Transverse colon (tissue), 4 donors: Measurements from ENCODE around the gene CHRNA9. TPM values are rescaled to one million over a fixed set of nuclear protein-coding genes. Genes with fewer than 3 reads are reported as not detected.

Source experiments
- DNase-seq: peaks from one replicate; pipeline ENCODE4 v3.0.0-alpha.2; 2019
- H3K27ac ChIP-seq, 4 donors: fragments of 200-600 bp; sonication (generic); 2 replicates each; pipeline ENCODE4 v1.5.1; 2016 to 2018; ENCODE audit warnings: inconsistent platforms in 4 of 4
- H3K27me3 ChIP-seq: fragments of 200-600 bp; sonication (generic); 2 replicates; pipeline ENCODE4 v1.5.1; 2017; ENCODE audit warnings: inconsistent platforms
- H3K36me3 ChIP-seq, 4 donors: fragments of 200-600 bp; sonication (generic); 2 replicates each; pipeline ENCODE4 v1.5.1; 2017 to 2019; ENCODE audit warnings: inconsistent platforms in 4 of 4
- H3K4me1 ChIP-seq, 4 donors: fragments of 200-600 bp; sonication (generic); 2 replicates each; pipeline ENCODE4 v1.5.1; 2017 to 2020; ENCODE audit warnings: inconsistent platforms in 4 of 4
- H3K4me3 ChIP-seq, 4 donors: fragments of 200-600 bp; sonication (generic); 1 replicate in 1 of 4; 2 replicates in 3 of 4; pipeline versions ENCODE4 v1.5.1 to v1.6.1; 2017 to 2019; ENCODE audit warnings: inconsistent platforms in 4 of 4
- H3K9me3 ChIP-seq, 2 donors: fragments of 200-600 bp; sonication (generic); 2 replicates each; pipeline ENCODE4 v1.5.1; 2017 to 2019; ENCODE audit warnings: inconsistent platforms in 2 of 2
- CTCF ChIP-seq, 5 experiments: fragments of 200-600 bp in 3 of 5; fragments of 450-650 bp in 2 of 5; sonication (generic) in 3 of 5; IDR thresholded peaks; 1 replicate in 2 of 5; 2 replicates in 3 of 5; pipeline ENCODE4 v1.5.1; 2016 to 2017; ENCODE audit warnings: antibody characterized with exemption in 5 of 5, inconsistent platforms in 3 of 5, mild to moderate bottlenecking in 2 of 5, moderate library complexity in 1 of 5
- EP300 ChIP-seq: sonication (generic); formaldehyde crosslinking; IDR thresholded peaks from one replicate; pipeline ENCODE4 v1.6.1; 2017; ENCODE audit warnings: antibody characterized with exemption, low read depth
- POLR2A ChIP-seq: fragments of 450-650 bp; IDR thresholded peaks from one replicate; pipeline ENCODE4 v1.6.1; 2016; ENCODE audit warnings: antibody characterized with exemption, mild to moderate bottlenecking, moderate library complexity
- POLR2AphosphoS5 ChIP-seq, 3 donors: sonication (generic); formaldehyde crosslinking; IDR thresholded peaks; one replicate each; pipeline ENCODE4 v1.6.1; 2016; ENCODE audit warnings: antibody characterized with exemption in 3 of 3
- WGBS, 2 donors: methylation state at CpG; one replicate each; pipeline ENCODE4 v1.1.5; 2018; ENCODE audit warnings: low coverage in 1 of 2; 5-methylcytosine and 5-hydroxymethylcytosine counted together
- in situ Hi-C, 4 donors: fragments of 200-750 bp; cut with MboI; loops; one replicate each; pipeline versions ENCODE4 v1.15.0 to v1.15.1; 2017; ENCODE audit warnings: low sequenced_read_pairs in 3 of 4, low pct_ligation_motif_present in 1 of 4, low pct_unique_long_range_greater_than_20kb in 1 of 4
- intact Hi-C: fragments of 100-400 bp; cut with DNase I; formaldehyde crosslinking; loops from one replicate; pipeline ENCODE4 v1.15.1; 2023; ENCODE audit warnings: low total_unique reads
- total RNA-seq, 4 donors: library from RNA; depleted of rRNA; stranded (reverse); fragments of >200 nt; gene quantifications; one replicate each; pipeline ENCODE4 v1.1.0, GENCODE V29; 2016

CHRNA9 gene
- total RNA-seq, 4 donors from 2014 or later: not detected

DNA sequence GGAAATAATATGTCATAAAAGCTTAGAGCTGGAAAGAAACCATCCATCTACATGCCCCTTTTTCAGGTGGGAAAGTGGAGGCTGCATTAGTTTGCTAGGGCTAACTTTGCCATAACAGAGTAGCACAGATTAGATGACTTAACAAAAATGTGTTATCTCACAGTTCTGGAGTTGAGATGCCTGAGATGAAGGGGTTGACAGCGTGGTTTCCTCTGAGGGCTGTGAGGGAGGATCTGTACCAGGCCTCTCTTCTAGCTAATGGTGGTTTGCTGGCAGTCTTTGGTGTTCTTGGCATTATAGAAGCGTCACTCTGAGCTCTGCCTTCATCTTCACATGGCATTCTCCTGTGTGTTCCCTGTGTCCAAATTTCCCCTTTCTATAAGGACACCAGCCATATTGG, 2.4 kb downstream of the CHRNA9 start:
- H3K36me3 ChIP-seq: no peaks in the 10 kb centered on the region
- no peak for TF ChIP-seq POLR2A
- no peak for TF ChIP-seq POLR2AphosphoS5 (IDR thresholded peaks at IDR 0.05)
- no peak for TF ChIP-seq EP300
- no peak for TF ChIP-seq CTCF (IDR thresholded peaks at IDR 0.05)
- intact Hi-C loops (no loop called here), in situ Hi-C loops (no loop called here)
- H3K27ac ChIP-seq: no peak overlapping the region
- 93% methylated on average over 2 of the region's 2 CpGs; no CpG with 5 or more reads in 1 of the 2 donors for WGBS, 2 donors
- no peaks in the 10 kb centered on the region for H3K4me1 ChIP-seq
- DNase-seq: no peak
- no peaks in the 10 kb centered on the region for H3K27me3 ChIP-seq
- no peaks in the 10 kb centered on the region for H3K9me3 ChIP-seq
- H3K4me3 ChIP-seq: no peak overlapping the region

GRCh38 chr4:40340030-40340429, 4.9 kb downstream of the CHRNA9 start:
- no peaks in the 10 kb centered on the region for H3K9me3 ChIP-seq
- H3K27me3 ChIP-seq: no peaks in the 10 kb centered on the region
- TF ChIP-seq POLR2AphosphoS5 (IDR thresholded peaks at IDR 0.05) (no peak), POLR2A (no peak), EP300 (no peak), CTCF (IDR thresholded peaks at IDR 0.05) (no peak)
- H3K27ac ChIP-seq: no peak overlapping the region
- no peak for DNase-seq
- intact Hi-C loops: no loop called here
- no peaks in the 10 kb centered on the region for H3K36me3 ChIP-seq
- in situ Hi-C loops: no loop called here
- no peak overlapping the region for H3K4me3 ChIP-seq
- H3K4me1 ChIP-seq: no peaks in the 10 kb centered on the region

DNA sequence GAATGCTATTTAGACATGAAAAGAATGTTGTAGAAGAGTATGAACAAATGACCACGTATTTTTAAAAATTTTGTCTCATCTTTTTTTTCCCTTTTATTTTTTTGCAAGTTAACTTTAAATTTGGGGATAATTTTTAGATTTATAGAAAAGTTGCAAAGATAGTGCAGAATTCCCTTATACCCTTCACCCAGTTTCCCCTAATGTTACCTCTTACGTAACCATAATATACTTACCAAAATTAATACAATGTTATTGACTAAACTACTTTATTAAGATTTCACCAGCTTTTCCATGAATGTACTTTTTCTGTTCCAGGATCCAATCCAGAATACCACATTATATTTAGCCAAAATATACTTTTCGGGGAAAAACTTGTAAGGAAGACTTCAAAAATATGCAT, 12.3 kb downstream of the CHRNA9 start:
- WGBS, 2 donors: 55 to 96% methylated on average over 3 of the region's 3 CpGs

GRCh38 chr4:40348000-40348399, 12.9 kb downstream of the CHRNA9 start:
- Histone ChIP-seq H3K9me3 (no peaks in the 10 kb centered on the region), H3K27me3 (no peaks in the 10 kb centered on the region), H3K4me1 (no peaks in the 10 kb centered on the region), H3K4me3 (no peak overlapping the region), H3K36me3 (no peaks in the 10 kb centered on the region), H3K27ac (no peak overlapping the region)
- in situ Hi-C loops: no loop called here
- TF ChIP-seq POLR2AphosphoS5 (IDR thresholded peaks at IDR 0.05): no peak
- TF ChIP-seq POLR2A: no peak
- 61 to 81% methylated on average over 2 of the region's 2 CpGs for WGBS, 2 donors
- DNase-seq: no peak
- intact Hi-C loops: no loop called here

More for the DNA sequence above, 12.3 kb downstream of the CHRNA9 start:
- Histone ChIP-seq H3K27me3 (no peaks in the 10 kb centered on the region), H3K27ac (no peak overlapping the region), H3K36me3 (no peaks in the 10 kb centered on the region), H3K9me3 (no peaks in the 10 kb centered on the region), H3K4me1 (no peaks in the 10 kb centered on the region), H3K4me3 (no peak overlapping the region)
- in situ Hi-C loops (no loop called here), intact Hi-C loops (no loop called here)
- no peak for TF ChIP-seq POLR2A
- no peak for TF ChIP-seq CTCF (IDR thresholded peaks at IDR 0.05)
- TF ChIP-seq EP300: no peak
- no peak for TF ChIP-seq POLR2AphosphoS5 (IDR thresholded peaks at IDR 0.05)
- DNase-seq: no peak

GRCh38 chr4:40349561-40350198, 14.5 kb downstream of the CHRNA9 start:
- WGBS, 2 donors: 74 to 81% methylated on average over 3 to 5 of the region's 5 CpGs
- no peak for TF ChIP-seq CTCF (IDR thresholded peaks at IDR 0.05)
- TF ChIP-seq POLR2AphosphoS5 (IDR thresholded peaks at IDR 0.05): peak in 2 of 3 donors; percentile 21
- peak overlapping the region in 3 of 4 donors; percentile 35 to 58 (median 40) for H3K27ac ChIP-seq
- no peaks in the 10 kb centered on the region for H3K36me3 ChIP-seq
- in situ Hi-C loops (no loop called here), intact Hi-C loops (no loop called here)
- H3K27me3 ChIP-seq: no peaks in the 10 kb centered on the region
- no peaks in the 10 kb centered on the region for H3K9me3 ChIP-seq
- no peak for DNase-seq
- no peaks in the 10 kb centered on the region for H3K4me1 ChIP-seq
- no peak overlapping the region for H3K4me3 ChIP-seq
